K562 (cell line): ENCODE measurements around the gene RTL10. TPM values are rescaled to one million over a fixed set of nuclear protein-coding genes. Genes with fewer than 3 reads are reported as not detected.

Experiments
- AFF1 ChIP-seq, 2 experiments: fragments of 450-650 bp; IDR thresholded peaks; 2 replicates each; pipeline ENCODE4 v1.6.1; 2018; ENCODE audit warnings: mild to moderate bottlenecking in 2 of 2, low read depth in 1 of 2; ENCODE audit not compliant: partially characterized antibody in 2 of 2
- ARNT ChIP-seq, 2 experiments: fragments of 450-650 bp; IDR thresholded peaks; 2 replicates each; pipeline ENCODE4 v1.6.1; 2016; ENCODE audit warnings: mild to moderate bottlenecking in 1 of 2
- CHCHD3 ChIP-seq: fragments of 250-450 bp; sonication (Bioruptor Pico); IDR thresholded peaks from 2 replicates; pipeline ENCODE4 v2.1.2; 2022; ENCODE audit warnings: mild to moderate bottlenecking
- FOSL1 ChIP-seq: fragments of 200-800 bp; sonication (Bioruptor generic); conservative IDR thresholded peaks from 2 replicates; pipeline ENCODE4 v1.6.1; 2016; ENCODE audit warnings: missing genetic modification characterization, missing compliant biosample characterization
- FOXJ2 ChIP-seq: fragments of 200-800 bp; sonication (Bioruptor generic); IDR thresholded peaks from 2 replicates; pipeline ENCODE4 v1.6.1; 2016; ENCODE audit warnings: missing genetic modification characterization, missing compliant biosample characterization
- HBP1 ChIP-seq: fragments of 450-650 bp; formaldehyde crosslinking; IDR thresholded peaks from 2 replicates; pipeline ENCODE4 v1.4.0; 2022; ENCODE audit warnings: missing genetic modification characterization
- HNRNPH1 ChIP-seq: fragments of 200-400 bp; formaldehyde crosslinking; optimal IDR thresholded peaks from 2 replicates; pipeline ENCODE3; 2017; ENCODE audit warnings: low read depth, mild to moderate bottlenecking, low read length, moderate library complexity
- MNT ChIP-seq, 2 experiments: fragments of 450-650 bp; conservative IDR thresholded peaks; 2 replicates each; pipeline ENCODE4 v1.6.1; 2017; ENCODE audit warnings: mild to moderate bottlenecking in 2 of 2, moderate library complexity in 2 of 2
- NONO ChIP-seq, 2 experiments: fragments of 200-400 bp in 1 of 2; fragments of 450-650 bp in 1 of 2; formaldehyde crosslinking in 1 of 2; IDR thresholded peaks; 2 replicates each; pipeline ENCODE4 v1.6.1; 2017; ENCODE audit warnings: low read depth in 2 of 2, mild to moderate bottlenecking in 2 of 2, moderate library complexity in 2 of 2, low read length in 1 of 2
- PCBP2 ChIP-seq: fragments of 200-400 bp; formaldehyde crosslinking; IDR thresholded peaks from 2 replicates; pipeline ENCODE4 v1.6.1; 2018; ENCODE audit warnings: low read length, low read depth, mild to moderate bottlenecking, moderate library complexity; ENCODE audit not compliant: poor library complexity, severe bottlenecking
- PHF20 ChIP-seq: fragments of 450-650 bp; IDR thresholded peaks from 2 replicates; pipeline ENCODE4 v1.6.1; 2018; ENCODE audit not compliant: partially characterized antibody
- PKNOX1 ChIP-seq: fragments of 450-650 bp; IDR thresholded peaks from 2 replicates; pipeline ENCODE4 v1.6.1; 2016
- RAD21 ChIP-seq, 2 experiments: fragments of 250-450 bp in 1 of 2; fragments of 450-650 bp in 1 of 2; sonication (Bioruptor Pico) in 1 of 2; formaldehyde crosslinking in 1 of 2; IDR thresholded peaks in 1 of 2; conservative IDR thresholded peaks in 1 of 2; 2 replicates each; pipeline versions ENCODE4 v1.4.0 to v1.8.0; 2020 to 2022; ENCODE audit warnings: mild to moderate bottlenecking in 2 of 2, moderate library complexity in 1 of 2
- RUNX1 ChIP-seq: sonication (generic); IDR thresholded peaks from 2 replicates; pipeline ENCODE4 v1.6.1; 2016; ENCODE audit warnings: antibody characterized with exemption, low read depth
- SOX6 ChIP-seq: fragments of 450-650 bp; IDR thresholded peaks from 2 replicates; pipeline ENCODE4 v1.6.1; 2014; ENCODE audit warnings: mild to moderate bottlenecking
- ZBTB12 ChIP-seq: fragments of 250-450 bp; sonication (Bioruptor Pico); IDR thresholded peaks from 2 replicates; pipeline ENCODE4 v1.4.0; 2020
- polyA plus RNA-seq, 8 experiments: library from polyadenylated mRNA; depleted of rRNA in 4 of 8; stranded (reverse) in 5 of 8; unstranded in 3 of 8; fragments of >200 nt; fragmentation: Nextera tagmentation in 2 of 8; fragmentation: Illumina TruSeq in 1 of 8; extraction: Ambion mirVana in 2 of 8; extraction: Trizol in 1 of 8; gene quantifications; 2 replicates each; pipeline versions ENCODE4 v1.2.1 to v1.2.3, GENCODE V29; 2011 to 2014; ENCODE audit warnings: inconsistent platforms in 1 of 8, missing spikeins in 1 of 8
- total RNA-seq, 7 experiments: library from RNA; depleted of rRNA in 6 of 7; stranded (reverse); fragments of >200 nt in 6 of 7; fragmentation: Illumina TruSeq in 2 of 7; extraction: Trizol in 2 of 7; gene quantifications; 2 replicates each; pipeline versions ENCODE4 v1.2.1 to v1.2.3, GENCODE V29; 2011 to 2021; ENCODE audit warnings: low replicate concordance in 1 of 7

Gene RTL10
- total and polyA plus RNA-seq, 9 of the 15 experiments (the other 6 are each of a cell fraction or from before 2014, with no cell fraction given), result 19.8 to 75.5 (median 32.5) TPM

- TF ChIP-seq ARNT (IDR thresholded peaks at IDR 0.05), result no peak
- TF ChIP-seq PKNOX1, result no peak
- TF ChIP-seq PCBP2, result no peak
- TF ChIP-seq RAD21 (CRISPR knock-in tag; conservative IDR thresholded peaks at IDR 0.05 in 1 of 2, IDR thresholded peaks at IDR 0.05 in 1 of 2), result 0 out of 4 replicates have a peak, but pooled peaks of 1 of the 2 experiments have one; percentile 46
- TF ChIP-seq FOSL1, result no peak
- TF ChIP-seq MNT (conservative IDR thresholded peaks at IDR 0.05), result no peak
- TF ChIP-seq SOX6, result no peak
- TF ChIP-seq ZBTB12 (CRISPR knock-in tag), result peak; percentile 48
- TF ChIP-seq FOXJ2, result no peak
- no peak for TF ChIP-seq NONO (IDR thresholded peaks at IDR 0.05; ENCODE audit: low read depth in 2 of 2, low read length in 1 of 2)
- peak; percentile 86 for TF ChIP-seq HBP1 (CRISPR knock-in tag)
- no peak for TF ChIP-seq HNRNPH1
- no peak for TF ChIP-seq CHCHD3 (CRISPR knock-in tag)
- no peak for TF ChIP-seq RUNX1
- no peak for TF ChIP-seq AFF1 (IDR thresholded peaks at IDR 0.05; ENCODE audit: low read depth in 1 of 2, partially characterized antibody in 2 of 2)
- no peak for TF ChIP-seq PHF20
Observed at GRCh38 chr22:19854778-19855503, at the start of gene RTL10, which contains the start of gene GNB1L (continued).
